ENCODE measurements around the gene AHDC1. TPM values are rescaled to one million over a fixed set of nuclear protein-coding genes. Genes with fewer than 3 reads are reported as not detected.
A peak's percentile ranks its signal among the peaks of the same experiment; 100 is the strongest.

Gene AHDC1
- total and polyA plus RNA-seq, 9 of the 15 experiments (the other 6 are each of a cell fraction or from before 2014, with no cell fraction given), result 0.21 to 36.4 (median 4.7) TPM

DNA sequence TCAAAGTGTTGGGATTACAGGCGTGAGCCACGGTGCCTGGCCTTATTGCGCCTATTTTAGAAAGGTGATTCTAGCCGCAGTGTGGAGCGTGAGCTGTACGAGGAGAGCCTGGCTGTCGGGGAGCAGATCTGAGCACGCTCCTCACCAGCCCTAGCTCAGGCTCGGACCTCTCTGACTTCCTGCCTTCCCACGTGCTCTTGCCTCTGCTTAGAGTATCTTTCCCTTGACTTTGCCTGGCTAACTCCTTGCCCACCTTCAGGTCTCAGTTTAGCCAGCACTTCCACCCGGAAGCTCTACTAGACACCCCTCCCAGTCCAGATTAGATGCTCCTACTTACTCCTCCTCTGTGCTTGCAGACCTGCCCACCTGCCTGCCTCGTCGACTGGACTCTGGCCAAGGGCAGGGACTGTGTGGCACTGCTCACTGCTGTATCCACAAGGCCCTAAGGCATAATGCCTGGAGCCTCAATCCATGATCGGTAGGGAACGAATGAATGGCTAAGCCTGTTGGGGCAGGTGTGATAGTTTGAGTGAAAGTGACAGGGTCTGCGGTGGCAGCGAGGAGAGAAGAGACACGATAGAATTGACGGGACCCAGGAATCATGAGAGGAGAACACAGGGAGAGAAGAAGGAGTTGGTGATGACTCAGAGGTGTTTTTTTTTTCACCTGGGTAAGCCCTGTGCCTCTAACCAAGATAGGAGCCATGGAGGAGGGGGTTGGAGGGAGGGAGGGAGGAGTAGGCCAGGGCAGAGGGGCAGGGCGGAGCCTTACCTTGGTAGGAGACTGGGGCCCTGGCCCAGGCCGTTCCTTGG is 85.8 kb downstream of the AHDC1 start (continued):
- TF ChIP-seq, protein P1, sequence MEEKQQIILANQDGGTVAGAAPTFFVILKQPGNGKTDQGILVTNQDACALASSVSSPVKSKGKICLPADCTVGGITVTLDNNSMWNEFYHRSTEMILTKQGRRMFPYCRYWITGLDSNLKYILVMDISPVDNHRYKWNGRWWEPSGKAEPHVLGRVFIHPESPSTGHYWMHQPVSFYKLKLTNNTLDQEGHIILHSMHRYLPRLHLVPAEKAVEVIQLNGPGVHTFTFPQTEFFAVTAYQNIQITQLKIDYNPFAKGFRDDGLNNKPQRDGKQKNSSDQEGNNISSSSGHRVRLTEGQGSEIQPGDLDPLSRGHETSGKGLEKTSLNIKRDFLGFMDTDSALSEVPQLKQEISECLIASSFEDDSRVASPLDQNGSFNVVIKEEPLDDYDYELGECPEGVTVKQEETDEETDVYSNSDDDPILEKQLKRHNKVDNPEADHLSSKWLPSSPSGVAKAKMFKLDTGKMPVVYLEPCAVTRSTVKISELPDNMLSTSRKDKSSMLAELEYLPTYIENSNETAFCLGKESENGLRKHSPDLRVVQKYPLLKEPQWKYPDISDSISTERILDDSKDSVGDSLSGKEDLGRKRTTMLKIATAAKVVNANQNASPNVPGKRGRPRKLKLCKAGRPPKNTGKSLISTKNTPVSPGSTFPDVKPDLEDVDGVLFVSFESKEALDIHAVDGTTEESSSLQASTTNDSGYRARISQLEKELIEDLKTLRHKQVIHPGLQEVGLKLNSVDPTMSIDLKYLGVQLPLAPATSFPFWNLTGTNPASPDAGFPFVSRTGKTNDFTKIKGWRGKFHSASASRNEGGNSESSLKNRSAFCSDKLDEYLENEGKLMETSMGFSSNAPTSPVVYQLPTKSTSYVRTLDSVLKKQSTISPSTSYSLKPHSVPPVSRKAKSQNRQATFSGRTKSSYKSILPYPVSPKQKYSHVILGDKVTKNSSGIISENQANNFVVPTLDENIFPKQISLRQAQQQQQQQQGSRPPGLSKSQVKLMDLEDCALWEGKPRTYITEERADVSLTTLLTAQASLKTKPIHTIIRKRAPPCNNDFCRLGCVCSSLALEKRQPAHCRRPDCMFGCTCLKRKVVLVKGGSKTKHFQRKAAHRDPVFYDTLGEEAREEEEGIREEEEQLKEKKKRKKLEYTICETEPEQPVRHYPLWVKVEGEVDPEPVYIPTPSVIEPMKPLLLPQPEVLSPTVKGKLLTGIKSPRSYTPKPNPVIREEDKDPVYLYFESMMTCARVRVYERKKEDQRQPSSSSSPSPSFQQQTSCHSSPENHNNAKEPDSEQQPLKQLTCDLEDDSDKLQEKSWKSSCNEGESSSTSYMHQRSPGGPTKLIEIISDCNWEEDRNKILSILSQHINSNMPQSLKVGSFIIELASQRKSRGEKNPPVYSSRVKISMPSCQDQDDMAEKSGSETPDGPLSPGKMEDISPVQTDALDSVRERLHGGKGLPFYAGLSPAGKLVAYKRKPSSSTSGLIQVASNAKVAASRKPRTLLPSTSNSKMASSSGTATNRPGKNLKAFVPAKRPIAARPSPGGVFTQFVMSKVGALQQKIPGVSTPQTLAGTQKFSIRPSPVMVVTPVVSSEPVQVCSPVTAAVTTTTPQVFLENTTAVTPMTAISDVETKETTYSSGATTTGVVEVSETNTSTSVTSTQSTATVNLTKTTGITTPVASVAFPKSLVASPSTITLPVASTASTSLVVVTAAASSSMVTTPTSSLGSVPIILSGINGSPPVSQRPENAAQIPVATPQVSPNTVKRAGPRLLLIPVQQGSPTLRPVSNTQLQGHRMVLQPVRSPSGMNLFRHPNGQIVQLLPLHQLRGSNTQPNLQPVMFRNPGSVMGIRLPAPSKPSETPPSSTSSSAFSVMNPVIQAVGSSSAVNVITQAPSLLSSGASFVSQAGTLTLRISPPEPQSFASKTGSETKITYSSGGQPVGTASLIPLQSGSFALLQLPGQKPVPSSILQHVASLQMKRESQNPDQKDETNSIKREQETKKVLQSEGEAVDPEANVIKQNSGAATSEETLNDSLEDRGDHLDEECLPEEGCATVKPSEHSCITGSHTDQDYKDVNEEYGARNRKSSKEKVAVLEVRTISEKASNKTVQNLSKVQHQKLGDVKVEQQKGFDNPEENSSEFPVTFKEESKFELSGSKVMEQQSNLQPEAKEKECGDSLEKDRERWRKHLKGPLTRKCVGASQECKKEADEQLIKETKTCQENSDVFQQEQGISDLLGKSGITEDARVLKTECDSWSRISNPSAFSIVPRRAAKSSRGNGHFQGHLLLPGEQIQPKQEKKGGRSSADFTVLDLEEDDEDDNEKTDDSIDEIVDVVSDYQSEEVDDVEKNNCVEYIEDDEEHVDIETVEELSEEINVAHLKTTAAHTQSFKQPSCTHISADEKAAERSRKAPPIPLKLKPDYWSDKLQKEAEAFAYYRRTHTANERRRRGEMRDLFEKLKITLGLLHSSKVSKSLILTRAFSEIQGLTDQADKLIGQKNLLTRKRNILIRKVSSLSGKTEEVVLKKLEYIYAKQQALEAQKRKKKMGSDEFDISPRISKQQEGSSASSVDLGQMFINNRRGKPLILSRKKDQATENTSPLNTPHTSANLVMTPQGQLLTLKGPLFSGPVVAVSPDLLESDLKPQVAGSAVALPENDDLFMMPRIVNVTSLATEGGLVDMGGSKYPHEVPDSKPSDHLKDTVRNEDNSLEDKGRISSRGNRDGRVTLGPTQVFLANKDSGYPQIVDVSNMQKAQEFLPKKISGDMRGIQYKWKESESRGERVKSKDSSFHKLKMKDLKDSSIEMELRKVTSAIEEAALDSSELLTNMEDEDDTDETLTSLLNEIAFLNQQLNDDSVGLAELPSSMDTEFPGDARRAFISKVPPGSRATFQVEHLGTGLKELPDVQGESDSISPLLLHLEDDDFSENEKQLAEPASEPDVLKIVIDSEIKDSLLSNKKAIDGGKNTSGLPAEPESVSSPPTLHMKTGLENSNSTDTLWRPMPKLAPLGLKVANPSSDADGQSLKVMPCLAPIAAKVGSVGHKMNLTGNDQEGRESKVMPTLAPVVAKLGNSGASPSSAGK (IDR thresholded peaks at IDR 0.05), result peak; percentile 70
- no peak for TF ChIP-seq KLF6 (CRISPR knock-in tag; IDR thresholded peaks at IDR 0.05; ENCODE audit: borderline replicate concordance)
- TF ChIP-seq GABPB1 (CRISPR knock-in tag; IDR thresholded peaks at IDR 0.05), result peak; percentile 44; the same call in 1 of the 2 replicates
- no peak for TF ChIP-seq STAT5B (CRISPR knock-in tag; IDR thresholded peaks at IDR 0.05)
- TF ChIP-seq, protein P2, sequence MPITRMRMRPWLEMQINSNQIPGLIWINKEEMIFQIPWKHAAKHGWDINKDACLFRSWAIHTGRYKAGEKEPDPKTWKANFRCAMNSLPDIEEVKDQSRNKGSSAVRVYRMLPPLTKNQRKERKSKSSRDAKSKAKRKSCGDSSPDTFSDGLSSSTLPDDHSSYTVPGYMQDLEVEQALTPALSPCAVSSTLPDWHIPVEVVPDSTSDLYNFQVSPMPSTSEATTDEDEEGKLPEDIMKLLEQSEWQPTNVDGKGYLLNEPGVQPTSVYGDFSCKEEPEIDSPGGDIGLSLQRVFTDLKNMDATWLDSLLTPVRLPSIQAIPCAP (CRISPR knock-in tag; IDR thresholded peaks at IDR 0.05; ENCODE audit: borderline replicate concordance), result no peak
- no peak for TF ChIP-seq NFATC3 (IDR thresholded peaks at IDR 0.05)
- no peak for TF ChIP-seq RBM25 (IDR thresholded peaks at IDR 0.05; ENCODE audit: low read depth, low read length, severe bottlenecking)
- TF ChIP-seq, protein P3, sequence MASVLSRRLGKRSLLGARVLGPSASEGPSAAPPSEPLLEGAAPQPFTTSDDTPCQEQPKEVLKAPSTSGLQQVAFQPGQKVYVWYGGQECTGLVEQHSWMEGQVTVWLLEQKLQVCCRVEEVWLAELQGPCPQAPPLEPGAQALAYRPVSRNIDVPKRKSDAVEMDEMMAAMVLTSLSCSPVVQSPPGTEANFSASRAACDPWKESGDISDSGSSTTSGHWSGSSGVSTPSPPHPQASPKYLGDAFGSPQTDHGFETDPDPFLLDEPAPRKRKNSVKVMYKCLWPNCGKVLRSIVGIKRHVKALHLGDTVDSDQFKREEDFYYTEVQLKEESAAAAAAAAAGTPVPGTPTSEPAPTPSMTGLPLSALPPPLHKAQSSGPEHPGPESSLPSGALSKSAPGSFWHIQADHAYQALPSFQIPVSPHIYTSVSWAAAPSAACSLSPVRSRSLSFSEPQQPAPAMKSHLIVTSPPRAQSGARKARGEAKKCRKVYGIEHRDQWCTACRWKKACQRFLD (CRISPR knock-in tag; IDR thresholded peaks at IDR 0.05), result peak; percentile 63; the same call in 1 of the 2 replicates
- TF ChIP-seq ZNF134 (CRISPR knock-in tag; conservative IDR thresholded peaks at IDR 0.05), result no peak
- TF ChIP-seq, protein P4, sequence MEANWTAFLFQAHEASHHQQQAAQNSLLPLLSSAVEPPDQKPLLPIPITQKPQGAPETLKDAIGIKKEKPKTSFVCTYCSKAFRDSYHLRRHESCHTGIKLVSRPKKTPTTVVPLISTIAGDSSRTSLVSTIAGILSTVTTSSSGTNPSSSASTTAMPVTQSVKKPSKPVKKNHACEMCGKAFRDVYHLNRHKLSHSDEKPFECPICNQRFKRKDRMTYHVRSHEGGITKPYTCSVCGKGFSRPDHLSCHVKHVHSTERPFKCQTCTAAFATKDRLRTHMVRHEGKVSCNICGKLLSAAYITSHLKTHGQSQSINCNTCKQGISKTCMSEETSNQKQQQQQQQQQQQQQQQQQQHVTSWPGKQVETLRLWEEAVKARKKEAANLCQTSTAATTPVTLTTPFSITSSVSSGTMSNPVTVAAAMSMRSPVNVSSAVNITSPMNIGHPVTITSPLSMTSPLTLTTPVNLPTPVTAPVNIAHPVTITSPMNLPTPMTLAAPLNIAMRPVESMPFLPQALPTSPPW (CRISPR knock-in tag; IDR thresholded peaks at IDR 0.05), result peak; percentile 42; the same call in 1 of the 2 replicates
- no peak for TF ChIP-seq HMGN3 (IDR thresholded peaks at IDR 0.05; ENCODE audit: borderline replicate concordance, extremely low read depth, insufficient read length, low read depth, low read length)

Measured in K562 (cell line).